Measurements from ENCODE around the gene GFI1. TPM values are rescaled to one million over a fixed set of nuclear protein-coding genes. Genes with fewer than 3 reads are reported as not detected.

GFI1 gene
- total and polyA plus RNA-seq, 2 donors (not counting 3 experiments of a cell fraction or from before 2014, with no cell fraction given) = 0.11 to 0.22 TPM

DNA sequence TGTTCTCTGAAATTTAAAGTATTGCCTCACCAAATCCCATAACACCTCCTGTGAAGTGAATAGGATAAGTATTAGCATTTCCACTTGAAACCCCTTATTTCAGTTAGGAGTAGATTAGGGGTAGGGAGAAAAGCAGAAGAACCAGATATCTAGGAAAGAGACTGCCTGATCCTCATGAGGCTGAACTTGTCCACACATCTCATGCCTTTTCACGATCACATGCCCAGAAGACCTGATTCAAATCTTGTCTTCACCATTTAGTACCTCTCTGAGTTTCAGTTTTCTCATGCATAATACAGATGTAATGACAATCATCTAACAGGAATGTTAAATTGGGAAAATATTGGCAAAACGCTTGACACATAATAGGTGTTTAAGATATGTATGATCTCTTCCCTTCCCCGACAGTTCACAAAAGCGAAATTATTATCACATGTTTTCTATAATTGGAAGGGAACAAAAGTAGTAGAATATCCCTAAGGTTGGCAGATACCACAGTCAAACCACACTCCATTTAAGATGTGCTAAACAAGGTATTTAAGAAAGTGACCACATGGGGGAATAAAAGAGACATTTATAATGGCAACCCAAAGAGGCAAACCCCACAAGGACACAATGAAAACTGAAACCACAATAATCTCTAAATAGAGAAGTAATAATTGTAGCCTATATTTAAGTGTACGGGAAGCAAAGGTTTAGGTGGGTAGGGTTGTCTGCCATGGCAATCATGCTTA lies 25.2 kb downstream of the GFI1 start:
- Histone ChIP-seq H3K9me3 (replicated peaks; ENCODE audit: control insufficient read depth, insufficient read depth, low read length) (no peaks in the 10 kb centered on the region), H3K27ac (ENCODE audit: insufficient read depth, low read depth, low read length) (no peak overlapping the region), H3K4me2 (ENCODE audit: insufficient read depth, low read length) (no peak overlapping the region), H4K20me1 (replicated peaks; ENCODE audit: control insufficient read depth, extremely low read depth, insufficient read depth, low read length) (no peaks in the 10 kb centered on the region), H3K4me3 (replicated peaks in 1 of 3; ENCODE audit: insufficient read depth in 1 of 3, low read depth in 1 of 3, low read length in 3 of 3) (no peak overlapping the region), H3K9ac (replicated peaks; ENCODE audit: extremely low read depth, insufficient read depth, low read length) (no peak overlapping the region), H3K36me3 (ENCODE audit: control insufficient read depth in 2 of 2, extremely low read depth in 1 of 2, insufficient read depth in 2 of 2, low read length in 2 of 2) (no peaks in the 10 kb centered on the region), H3K9me1 (replicated peaks; ENCODE audit: control insufficient read depth, extremely low read depth, insufficient read depth, low read length) (no peaks in the 10 kb centered on the region), H3K27me3 (ENCODE audit: control insufficient read depth in 2 of 2, insufficient read depth in 2 of 2, low read length in 2 of 2) (no peaks in the 10 kb centered on the region), H3K4me1 (ENCODE audit: control insufficient read depth, extremely low read depth, insufficient read depth, low read length) (peaks cover 7% of the 10 kb centered on the region), H2AFZ (ENCODE audit: low read depth, low read length) (no peak overlapping the region), H3K79me2 (ENCODE audit: control insufficient read depth, insufficient read depth, low read length) (no peaks in the 10 kb centered on the region)
- dilution Hi-C loops (cut with MboI; ENCODE audit: extremely low pct_ligation_motif_present, low sequenced_read_pairs) (no loop called here), intact Hi-C loops (cut with micrococcal nuclease) (no loop called here)
- ChIA-PET CTCF (interaction anchor here (1.0 kb wide), 1 partner anchor 139 kb away, joined by 3 read pairs; no protein-coding TSS in a partner anchor), POLR2A (no interaction called here)
- DNase-seq (ENCODE audit: low read depth, low spot score) (no peak), FAIRE-seq (no peak)
- BruUV-seq (replicated peaks) = no TSS peak
- TF ChIP-seq, protein P1, sequence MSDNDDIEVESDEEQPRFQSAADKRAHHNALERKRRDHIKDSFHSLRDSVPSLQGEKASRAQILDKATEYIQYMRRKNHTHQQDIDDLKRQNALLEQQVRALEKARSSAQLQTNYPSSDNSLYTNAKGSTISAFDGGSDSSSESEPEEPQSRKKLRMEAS (IDR thresholded peaks at IDR 0.05; ENCODE audit: insufficient read depth, insufficient read length) = no peak
- TF ChIP-seq POLR2A (IDR thresholded peaks at IDR 0.05; ENCODE audit: low read depth, low read length) = no peak
- no peak for TF ChIP-seq FOS (IDR thresholded peaks at IDR 0.05; ENCODE audit: borderline replicate concordance, insufficient read depth, low read length)
- TF ChIP-seq POLR2AphosphoS5 (IDR thresholded peaks at IDR 0.05; ENCODE audit: insufficient read depth, low read depth, low read length) = no peak
- no peak for TF ChIP-seq GATA2 (IDR thresholded peaks at IDR 0.05; ENCODE audit: insufficient read depth, insufficient read length, low read depth, low read length)
- TF ChIP-seq, protein P2, sequence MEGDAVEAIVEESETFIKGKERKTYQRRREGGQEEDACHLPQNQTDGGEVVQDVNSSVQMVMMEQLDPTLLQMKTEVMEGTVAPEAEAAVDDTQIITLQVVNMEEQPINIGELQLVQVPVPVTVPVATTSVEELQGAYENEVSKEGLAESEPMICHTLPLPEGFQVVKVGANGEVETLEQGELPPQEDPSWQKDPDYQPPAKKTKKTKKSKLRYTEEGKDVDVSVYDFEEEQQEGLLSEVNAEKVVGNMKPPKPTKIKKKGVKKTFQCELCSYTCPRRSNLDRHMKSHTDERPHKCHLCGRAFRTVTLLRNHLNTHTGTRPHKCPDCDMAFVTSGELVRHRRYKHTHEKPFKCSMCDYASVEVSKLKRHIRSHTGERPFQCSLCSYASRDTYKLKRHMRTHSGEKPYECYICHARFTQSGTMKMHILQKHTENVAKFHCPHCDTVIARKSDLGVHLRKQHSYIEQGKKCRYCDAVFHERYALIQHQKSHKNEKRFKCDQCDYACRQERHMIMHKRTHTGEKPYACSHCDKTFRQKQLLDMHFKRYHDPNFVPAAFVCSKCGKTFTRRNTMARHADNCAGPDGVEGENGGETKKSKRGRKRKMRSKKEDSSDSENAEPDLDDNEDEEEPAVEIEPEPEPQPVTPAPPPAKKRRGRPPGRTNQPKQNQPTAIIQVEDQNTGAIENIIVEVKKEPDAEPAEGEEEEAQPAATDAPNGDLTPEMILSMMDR (IDR thresholded peaks at IDR 0.05; ENCODE audit: extremely low read depth in 1 of 2, insufficient read depth in 1 of 2, low read depth in 1 of 2, low read length in 2 of 2) = no peak
- TF ChIP-seq MYC (IDR thresholded peaks at IDR 0.05; ENCODE audit: low read depth, low read length) = no peak
- TF ChIP-seq JUN (IDR thresholded peaks at IDR 0.05; ENCODE audit: borderline replicate concordance, insufficient read depth, insufficient read length, low read depth) = no peak
- no peak for TF ChIP-seq EZH2 (IDR thresholded peaks at IDR 0.05; ENCODE audit: borderline replicate concordance, low read depth, low read length, severe bottlenecking)
